ENCODE results near the gene RAI1.

The RAI1 gene

DNA sequence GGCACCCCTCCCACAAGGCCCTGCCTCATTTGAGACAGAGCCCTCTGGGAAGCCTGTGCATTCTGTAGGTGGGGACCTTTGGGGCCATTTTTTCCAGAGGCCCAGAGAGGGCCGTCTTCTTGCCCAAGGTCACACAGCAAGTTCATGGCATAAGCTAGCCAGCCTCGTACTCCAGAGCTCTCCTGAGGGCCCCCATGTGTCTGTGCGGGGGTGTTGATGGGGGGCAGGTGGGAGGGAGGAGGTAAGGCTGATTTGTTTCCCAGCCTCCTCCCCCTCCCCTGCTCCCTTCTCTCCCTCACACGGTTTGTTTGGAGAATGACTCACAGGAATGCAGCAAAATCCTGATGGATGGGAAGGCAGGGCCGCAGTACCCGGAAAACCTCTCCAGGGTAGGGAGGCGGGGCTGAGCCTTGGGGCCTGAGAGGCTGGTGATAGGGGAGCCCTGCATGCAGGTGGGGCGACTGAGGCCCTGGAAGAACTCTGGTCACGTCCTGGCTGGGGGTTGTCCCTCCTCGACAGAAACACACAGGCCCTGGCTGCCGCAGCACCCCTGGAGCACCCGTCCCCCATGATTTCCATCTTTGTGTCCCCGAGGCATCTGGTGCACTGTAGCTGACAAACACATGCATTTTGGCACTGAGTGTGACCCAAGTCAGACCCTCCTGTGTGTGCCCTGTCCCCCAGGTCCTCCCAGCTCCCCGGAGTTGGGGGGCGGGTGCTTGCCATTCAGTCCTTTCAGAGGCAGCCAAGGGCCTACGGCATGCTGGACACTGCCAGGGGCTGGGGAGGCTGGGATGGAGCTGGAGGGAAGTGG lies 29.7 kb downstream of the RAI1 start:
- TF ChIP-seq, protein P1, sequence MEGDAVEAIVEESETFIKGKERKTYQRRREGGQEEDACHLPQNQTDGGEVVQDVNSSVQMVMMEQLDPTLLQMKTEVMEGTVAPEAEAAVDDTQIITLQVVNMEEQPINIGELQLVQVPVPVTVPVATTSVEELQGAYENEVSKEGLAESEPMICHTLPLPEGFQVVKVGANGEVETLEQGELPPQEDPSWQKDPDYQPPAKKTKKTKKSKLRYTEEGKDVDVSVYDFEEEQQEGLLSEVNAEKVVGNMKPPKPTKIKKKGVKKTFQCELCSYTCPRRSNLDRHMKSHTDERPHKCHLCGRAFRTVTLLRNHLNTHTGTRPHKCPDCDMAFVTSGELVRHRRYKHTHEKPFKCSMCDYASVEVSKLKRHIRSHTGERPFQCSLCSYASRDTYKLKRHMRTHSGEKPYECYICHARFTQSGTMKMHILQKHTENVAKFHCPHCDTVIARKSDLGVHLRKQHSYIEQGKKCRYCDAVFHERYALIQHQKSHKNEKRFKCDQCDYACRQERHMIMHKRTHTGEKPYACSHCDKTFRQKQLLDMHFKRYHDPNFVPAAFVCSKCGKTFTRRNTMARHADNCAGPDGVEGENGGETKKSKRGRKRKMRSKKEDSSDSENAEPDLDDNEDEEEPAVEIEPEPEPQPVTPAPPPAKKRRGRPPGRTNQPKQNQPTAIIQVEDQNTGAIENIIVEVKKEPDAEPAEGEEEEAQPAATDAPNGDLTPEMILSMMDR (IDR thresholded peaks at IDR 0.05): no peak

DNA sequence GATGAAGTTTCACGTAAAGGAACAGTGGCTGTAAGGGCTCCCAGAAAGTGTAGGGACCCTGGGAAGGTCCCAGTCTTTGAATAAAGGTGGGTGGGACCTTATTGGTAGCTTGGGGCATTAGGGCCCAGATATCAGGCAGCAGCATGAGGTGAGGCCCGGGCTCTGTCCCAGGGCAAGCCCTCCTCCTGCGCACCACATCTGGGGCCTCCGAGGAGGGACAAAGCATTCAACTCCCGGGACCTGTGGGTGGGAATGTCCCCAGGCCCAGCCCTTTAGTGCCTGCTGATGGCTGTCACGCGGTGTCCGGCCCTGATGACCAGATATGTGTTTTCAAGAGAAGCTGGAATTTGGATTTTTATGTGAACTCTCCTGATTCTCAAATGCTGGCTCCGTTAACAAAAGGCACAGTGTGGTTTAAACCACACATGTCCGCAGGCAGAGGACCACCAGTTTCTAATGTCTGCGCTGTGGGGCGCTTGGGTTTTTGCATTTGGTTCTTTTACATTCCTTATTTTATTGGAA lies 30.4 kb downstream of the RAI1 start:
- TF ChIP-seq, protein P1 (IDR thresholded peaks at IDR 0.05): no peak

DNA sequence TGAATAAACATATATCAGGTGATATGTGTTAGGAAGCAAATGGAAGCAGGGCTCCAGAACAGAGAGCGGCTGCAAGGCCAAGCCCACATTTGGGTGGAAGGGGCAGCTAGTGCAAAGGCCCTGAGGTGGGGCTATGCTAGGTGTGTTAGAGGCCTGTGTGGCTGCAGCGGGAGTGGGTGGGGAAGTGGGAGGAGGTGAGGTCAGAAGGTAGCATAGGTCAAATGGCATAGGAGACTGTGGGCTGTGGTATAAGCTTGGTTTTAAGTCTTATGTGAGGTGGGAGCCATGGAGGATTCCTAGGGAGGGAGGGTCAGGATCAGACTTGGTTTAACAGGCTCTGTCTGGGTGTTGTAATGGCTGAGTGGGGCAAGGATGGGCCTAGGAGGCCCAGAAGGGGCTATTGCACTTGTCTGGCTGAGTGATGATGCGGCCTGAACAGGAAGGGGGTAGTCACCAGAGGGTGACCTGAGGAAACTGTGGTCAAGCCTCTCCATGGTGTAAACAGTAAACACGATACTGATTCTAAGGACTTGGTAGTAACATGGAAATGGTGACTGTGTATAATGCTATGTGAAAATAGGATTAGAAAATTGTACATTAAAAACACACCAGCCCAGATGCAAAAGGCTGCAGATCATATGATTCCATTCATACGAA lies 31.1 kb downstream of the RAI1 start:
- TF ChIP-seq, protein P1 (IDR thresholded peaks at IDR 0.05): no peak

DNA sequence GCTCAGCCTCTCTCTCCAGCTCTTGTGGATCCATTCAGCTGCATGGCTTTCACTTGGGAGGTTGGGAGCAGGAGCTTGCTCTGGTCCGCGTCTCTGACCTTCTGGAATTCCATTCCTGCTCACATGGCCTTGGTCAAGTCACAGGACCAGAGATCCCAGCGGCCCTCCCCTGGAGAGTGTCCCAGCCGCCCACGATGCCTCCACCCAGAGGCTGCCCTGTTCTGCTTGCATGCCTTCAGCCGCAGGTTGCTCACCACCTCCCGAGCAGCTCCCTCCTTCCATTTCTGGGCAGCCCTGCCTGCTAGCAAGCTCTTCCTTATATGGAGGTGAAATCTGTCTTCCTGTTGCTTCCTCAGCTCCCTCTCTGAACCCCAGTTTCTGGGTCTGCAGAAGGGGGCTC lies 32.6 kb downstream of the RAI1 start:
- TF ChIP-seq, protein P1 (IDR thresholded peaks at IDR 0.05): no peak

DNA sequence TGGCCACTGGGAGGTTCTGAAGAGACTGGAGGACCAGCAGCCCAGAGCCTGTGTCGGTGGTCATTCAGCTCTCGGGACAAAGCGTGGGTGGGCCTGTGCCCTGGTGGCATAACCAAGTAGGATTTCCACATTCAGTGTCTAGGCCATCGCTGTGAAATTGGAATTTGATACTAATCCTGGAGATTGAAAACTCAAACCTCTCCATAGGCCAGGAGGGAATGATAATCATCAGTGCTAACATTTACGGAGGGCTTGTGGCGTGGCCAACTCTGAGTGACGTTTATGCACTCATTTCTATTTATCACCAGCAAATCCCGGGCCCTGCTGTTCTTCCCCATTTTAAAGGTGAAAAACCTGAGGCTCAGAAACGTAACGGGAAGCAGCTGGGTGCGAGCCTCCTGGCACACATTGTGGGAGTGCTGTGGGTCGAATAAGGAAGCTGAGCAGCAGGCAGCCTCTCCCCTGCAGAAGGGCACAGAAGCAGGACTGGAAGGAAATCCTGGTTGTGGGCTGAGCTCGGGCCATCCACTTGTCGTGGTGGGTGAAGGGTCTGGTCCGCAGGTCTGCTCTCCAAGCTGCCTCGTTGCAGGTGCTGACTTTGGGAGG lies 33.1 kb downstream of the RAI1 start:
- TF ChIP-seq, protein P1 (IDR thresholded peaks at IDR 0.05): no peak

DNA sequence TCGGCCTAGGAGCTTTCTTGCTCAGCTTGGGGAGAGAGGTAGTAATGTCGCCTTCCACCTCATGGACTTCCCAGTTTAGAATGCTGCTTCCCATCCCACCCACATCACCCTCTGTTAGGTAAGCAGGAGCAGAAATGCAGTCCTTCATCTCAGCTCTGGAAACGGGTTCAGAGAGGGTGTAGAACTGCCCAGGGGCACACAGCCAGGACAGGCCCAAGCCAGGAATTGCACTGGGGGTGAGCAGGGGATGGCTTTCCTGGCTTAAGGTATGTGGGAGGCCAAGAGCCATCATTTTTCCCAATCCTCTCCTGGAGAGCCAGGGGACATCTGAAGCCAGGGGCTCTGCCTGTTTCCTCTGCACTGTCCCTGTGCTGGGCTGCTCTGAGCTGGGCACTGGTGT lies 33.6 kb downstream of the RAI1 start:
- TF ChIP-seq, protein P1 (IDR thresholded peaks at IDR 0.05): no peak

DNA sequence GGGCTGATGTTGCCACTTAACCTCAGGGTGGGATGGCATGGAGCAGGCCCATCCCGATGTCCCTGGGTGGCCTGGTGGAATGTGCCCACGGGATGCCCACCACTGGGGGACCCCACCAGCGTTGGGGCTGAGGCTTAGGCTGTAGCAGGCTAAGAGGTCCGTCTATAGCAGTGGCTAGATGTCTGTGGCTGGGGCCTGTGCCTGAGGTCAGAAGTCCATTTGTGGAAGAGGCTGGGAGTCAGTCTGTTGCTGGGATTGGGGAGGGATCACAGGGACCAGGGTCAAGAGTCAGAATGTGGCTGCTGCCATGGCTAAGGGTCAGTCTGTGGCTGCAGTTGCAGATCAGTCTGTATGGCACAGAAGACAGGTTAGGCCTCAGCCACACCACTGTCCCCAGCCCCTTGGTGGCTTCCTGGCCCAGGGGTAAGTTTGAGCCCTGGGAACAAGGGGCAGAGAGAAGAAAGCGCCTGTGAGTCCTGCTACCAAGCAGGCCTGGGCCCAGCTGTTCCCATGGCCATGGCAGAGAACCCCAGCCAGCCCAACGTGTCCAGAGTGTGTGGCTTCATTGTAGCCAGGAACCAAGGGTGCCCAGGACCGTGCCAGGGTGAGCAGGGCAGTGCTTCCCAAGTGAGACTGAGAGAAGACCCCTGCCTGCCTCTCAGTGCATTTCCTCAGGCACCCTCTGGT lies 35.7 kb downstream of the RAI1 start:
- TF ChIP-seq, protein P1 (IDR thresholded peaks at IDR 0.05): no peak

All from LNCAP (cell line).